HG03108 (cell line): Measurements from ENCODE around the gene ZNF891.

Source experiments
- ATAC-seq: cut with Tn5 transposase; IDR thresholded peaks from one replicate; pipeline ENCODE4 v1.9.1; 2021; ENCODE audit warnings: moderate library complexity; ENCODE audit not compliant: unreplicated experiment

The ZNF891 gene

DNA sequence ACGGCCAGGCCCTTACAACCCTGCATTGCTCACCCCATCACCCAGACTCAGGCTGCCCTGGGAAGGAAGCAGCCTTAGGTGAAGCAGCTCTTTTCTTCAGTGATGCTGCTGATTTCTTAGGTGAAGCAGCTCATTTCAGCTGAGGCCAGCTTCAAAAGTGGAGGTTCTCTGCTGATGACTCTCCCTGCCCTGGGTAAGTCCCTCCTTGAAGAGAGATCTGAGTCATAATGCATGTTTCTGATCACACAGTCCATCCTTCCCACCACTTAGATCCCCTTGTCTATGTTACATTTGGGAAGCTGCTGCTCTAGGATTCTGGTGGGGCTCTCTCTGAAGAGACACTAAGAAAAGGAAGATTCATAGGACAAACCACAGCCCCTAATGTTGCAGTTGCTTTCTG is 66.5 kb downstream of the ZNF891 start:
- no peak for ATAC-seq

- ATAC-seq: no peak
These were observed 68.1 kb downstream of the ZNF891 start for GRCh38 chr12:133061954-133062353.

GRCh38 chr12:133058203-133059113 is 71.6 kb downstream of the ZNF891 start:
- ATAC-seq: no peak

- no peak for ATAC-seq
These were observed 72.6 kb downstream of the ZNF891 start for GRCh38 chr12:133057446-133057845.
